ENCODE data around the gene FGGY. TPM values are rescaled to one million over a fixed set of nuclear protein-coding genes. Genes with fewer than 3 reads are reported as not detected.

FGGY gene
- total RNA-seq, 1 experiment from 2014 or later, result 16.2 TPM

- DNase-seq (ENCODE audit: low read depth), result no peak
These were observed 18.9 kb downstream of the FGGY start for GRCh38 chr1:59315529-59316463.

GRCh38 chr1:59316497-59317128 lies 19.7 kb downstream of the FGGY start:
- peak; percentile 95 for DNase-seq (ENCODE audit: low read depth)

DNA sequence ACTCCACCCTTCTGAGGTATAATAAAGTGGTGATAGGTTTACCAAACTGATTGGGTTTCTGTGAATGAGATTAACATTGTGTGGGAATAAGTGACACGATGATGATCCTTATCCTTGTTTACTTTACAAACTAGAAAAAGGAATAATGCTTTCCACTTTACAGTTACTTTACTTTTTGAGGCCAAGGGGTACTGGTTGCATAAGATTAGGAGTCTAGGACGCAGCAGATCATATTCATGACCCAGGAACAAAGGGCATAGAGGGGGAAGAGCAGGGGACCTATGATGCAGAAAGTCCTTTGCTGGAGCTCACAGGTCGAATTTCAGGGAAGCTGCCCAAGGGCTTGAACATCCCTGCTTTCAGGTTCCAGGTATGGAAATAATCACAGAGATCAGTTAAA lies 20.4 kb downstream of the FGGY start:
- DNase-seq (ENCODE audit: low read depth), result no peak

DNA sequence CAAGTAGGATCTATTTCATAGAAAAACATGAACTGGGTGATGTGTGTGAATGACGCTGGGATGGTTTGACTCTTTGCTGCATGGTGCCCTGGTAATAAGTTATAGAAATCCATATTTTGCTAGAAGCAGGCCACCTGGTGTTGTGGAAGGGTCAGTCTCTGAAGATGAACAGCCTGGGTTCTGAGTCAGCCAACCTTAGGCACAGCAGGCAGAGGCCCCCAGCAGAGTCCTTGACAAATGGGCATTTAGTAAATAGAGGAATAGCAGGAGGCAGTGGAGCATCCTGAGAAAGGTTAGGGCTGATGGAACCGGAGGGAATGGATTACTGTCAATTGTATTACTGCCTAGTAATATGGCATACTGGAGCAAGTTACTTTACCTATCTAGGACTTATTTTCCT lies 20.9 kb downstream of the FGGY start:
- DNase-seq (ENCODE audit: low read depth), result peak; percentile 80

GRCh38 chr1:59318271-59318860 lies 21.5 kb downstream of the FGGY start:
- DNase-seq (ENCODE audit: low read depth), result peak; percentile 50

DNA sequence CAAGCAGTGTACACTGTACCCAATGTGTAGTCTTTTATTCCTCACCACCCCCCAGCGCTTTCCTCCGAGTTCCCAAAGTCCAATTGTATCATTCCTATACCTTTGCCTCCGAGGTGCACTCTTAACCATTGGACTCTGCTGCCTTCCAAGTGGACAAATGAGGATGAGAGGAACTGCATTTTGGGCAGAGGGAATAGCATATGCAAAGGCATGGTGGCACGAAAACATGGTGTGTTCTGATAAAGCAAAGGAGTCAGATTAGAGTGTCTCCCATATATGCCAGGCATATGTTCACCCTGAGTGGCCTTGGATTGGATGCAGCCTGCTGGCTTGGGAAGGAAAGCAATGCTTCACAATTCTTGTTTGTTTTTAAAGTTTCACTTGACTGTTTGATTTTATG lies 25.5 kb downstream of the FGGY start:
- DNase-seq (ENCODE audit: low read depth), result no peak

- DNase-seq (ENCODE audit: low read depth), result no peak
These were observed 25.9 kb downstream of the FGGY start for GRCh38 chr1:59322814-59323213.

DNA sequence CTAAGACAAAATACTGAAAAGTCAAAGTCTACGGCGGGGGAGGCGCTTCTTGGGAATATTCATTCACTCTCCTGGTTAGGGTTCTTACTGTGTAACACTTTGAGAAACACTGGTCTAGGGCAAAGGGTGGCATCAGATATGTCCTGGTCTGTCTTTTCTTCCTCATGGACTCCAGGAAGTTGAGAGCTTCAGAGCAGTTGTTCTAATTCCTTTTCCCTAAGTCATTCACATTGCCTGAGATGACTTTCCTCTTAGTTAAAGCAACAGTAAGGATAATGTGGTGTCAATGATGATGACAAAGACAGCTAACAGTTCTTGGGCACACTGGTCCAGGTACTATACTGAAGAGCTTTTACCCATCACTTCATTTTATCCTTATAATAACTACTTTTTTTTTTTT lies 27.0 kb downstream of the FGGY start:
- DNase-seq (ENCODE audit: low read depth), result peak; percentile 71

DNA sequence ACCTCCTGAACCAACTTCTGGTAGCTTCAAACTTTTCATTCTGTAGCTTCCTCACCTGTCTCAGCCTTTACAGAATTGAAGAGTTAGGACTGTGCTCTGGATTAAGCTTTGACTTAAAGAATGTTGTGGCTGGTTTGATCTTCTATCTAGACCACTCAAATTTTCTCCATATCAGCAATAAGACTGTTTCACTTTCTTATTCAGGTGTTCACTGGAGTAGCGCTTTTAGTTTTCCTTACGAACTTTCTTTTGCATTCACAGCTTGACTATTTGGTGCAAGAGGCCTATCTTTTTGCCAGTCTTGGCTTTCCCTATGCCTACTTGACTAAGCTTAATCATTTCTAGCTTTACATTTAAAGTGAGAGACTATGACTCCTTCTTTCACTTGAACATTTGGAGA lies 31.5 kb downstream of the FGGY start:
- DNase-seq (ENCODE audit: low read depth), result no peak

GRCh38 chr1:59329412-59330053 lies 32.6 kb downstream of the FGGY start:
- DNase-seq (ENCODE audit: low read depth), result no peak

DNA sequence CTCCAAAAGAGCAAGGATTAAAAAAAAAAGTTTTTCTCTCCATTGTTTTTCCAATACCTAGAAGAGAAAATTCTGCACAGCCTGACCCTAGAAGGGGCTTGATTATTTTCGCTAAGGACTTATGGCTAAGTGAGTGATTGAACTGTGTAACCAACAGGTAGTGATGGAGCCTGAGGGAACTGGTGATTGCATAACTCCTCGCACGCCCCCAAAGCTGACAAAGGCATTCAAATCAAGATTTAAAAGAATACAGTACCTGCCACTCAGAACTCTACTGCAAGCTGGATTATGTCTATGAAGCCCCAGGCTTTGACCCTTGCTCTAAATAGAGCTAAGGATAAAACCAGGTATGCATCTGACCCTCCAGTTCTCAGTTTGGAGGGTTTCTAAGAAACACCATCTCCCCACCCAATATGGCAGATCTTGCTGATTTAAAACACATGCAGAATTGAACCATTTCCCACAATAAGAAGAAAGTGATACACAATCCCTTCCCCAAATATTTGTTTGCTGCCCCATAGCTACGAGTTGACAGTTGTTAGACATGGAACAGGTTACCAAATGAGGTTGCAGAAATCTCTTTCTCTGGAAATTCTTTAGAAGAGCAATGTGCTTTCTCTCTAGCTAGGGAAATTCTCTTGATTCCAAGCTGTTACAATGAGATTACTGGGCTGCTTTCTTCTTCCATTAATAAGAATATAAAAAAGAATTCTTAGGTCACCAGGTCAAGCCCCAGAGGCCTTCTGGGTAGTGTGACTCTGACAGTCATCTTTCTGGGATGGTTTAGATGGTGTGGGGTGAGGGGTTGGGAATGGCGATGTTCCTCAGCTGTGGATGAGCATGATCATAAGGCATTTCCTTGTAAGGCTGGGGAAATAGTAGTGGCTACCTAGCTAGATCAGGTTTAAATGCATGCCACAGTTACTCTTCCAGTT lies 35.1 kb downstream of the FGGY start:
- DNase-seq (ENCODE audit: low read depth), result no peak

GRCh38 chr1:59332983-59333382 lies 36.1 kb downstream of the FGGY start:
- DNase-seq (ENCODE audit: low read depth), result peak; percentile 81

DNA sequence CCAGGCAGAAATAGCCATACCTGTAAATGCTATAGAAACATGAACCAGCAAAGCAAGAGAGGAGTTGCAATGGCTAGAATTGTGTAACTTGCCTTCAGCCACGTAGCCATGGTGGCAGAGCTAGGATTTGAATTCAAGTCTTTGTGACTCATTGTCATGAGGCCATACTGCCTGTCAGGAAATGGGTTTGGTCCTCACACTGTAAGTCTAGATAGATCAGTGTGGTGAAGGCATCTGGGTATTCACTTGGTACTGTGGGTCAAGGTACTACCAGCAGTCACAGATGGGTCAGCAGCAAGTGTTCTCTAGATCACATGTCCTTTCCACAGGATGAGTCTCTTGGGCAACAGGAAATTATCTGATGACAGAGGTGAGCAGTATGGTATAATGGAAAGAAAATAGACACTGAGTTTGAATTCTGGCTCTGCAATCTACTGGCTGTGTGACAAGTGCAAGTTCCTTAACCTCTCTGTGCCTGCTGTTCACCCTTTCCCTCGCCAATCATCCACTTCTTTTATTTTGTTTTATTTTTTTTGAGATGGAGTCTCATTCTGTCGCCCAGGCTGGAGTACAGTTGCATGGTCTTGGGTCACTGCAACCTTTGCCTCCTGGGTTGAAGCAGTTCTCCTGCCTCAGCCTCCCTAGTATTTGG lies 36.9 kb downstream of the FGGY start:
- peak; percentile 17 for DNase-seq (ENCODE audit: low read depth)

- DNase-seq (ENCODE audit: low read depth), result no peak
These were observed 43.8 kb downstream of the FGGY start for GRCh38 chr1:59340411-59341307.

DNA sequence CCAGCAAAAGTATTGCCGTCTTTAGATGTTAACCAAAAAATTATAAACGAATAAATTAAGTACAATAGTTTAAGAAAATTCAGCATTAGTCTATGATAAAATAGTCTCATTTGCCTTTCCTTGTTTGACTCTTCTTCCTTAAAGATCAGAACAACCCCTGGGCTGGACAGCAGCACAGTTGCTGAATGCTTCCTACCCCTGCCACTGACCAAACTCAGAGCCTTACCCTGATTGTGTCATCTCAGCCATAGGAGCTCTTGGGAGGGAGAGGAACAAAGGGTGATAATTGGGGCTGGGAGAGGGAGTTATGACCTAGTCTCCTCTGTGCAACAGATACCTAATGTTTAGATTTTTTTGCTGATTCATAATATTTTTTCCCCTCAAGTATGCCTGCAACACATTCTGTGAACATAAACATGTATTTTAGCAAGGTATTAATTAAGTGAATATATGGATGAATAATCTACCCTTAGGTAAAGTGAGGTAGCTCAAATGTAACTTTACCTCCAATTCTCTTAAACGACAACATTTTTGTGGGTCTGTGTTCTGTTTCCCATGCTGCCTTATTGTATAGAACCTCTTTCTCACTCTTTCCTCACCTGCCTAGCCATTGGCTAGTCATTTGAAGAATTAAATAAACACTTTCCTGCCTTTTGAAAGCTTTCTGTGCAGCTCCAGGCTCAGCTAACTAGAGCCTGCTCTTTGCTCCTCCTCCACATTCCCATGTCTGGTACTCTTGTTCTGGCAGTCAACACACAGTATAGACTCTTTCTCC lies 46.1 kb downstream of the FGGY start:
- no peak for DNase-seq (ENCODE audit: low read depth)

GRCh38 chr1:59343576-59343840 lies 46.6 kb downstream of the FGGY start:
- DNase-seq (ENCODE audit: low read depth), result no peak

DNA sequence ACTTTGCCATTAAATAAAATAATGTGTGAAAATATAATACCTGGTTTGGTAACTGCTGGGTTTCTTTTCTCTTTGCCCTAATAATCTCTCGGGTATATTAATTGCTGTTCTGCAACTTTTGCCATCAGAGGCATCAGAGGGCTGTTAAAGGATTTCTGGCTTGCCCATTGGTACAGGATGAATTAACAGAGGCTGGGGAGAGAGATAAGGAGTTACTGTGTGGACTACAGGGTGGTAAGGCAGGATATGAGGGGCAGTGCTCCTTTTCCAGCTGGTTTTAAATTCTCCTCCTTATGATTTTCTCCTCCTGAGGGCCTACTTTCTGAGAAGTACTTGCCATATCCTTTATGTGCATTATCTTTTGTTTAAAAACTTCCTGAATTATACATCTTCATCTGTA lies 48.3 kb downstream of the FGGY start:
- no peak for DNase-seq (ENCODE audit: low read depth)

DNA sequence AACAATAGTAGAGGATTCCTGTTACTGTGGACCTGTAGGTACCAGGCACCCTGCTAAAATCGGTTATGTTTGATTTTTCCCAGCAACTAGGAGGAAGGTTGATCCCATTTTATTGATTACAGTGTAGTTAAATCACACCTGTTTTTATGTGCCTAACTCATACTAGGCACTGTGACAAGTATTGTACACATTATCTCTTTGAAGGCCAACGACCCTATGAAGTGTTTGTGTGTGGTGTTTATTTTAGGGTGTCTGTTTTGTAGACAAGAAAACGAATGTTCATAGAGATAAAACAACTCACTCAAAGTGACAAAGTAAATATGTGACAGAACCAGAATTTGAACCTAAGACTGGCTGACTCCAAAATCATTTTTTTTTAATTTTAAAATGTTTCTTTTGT lies 49.5 kb downstream of the FGGY start:
- DNase-seq (ENCODE audit: low read depth), result no peak

DNA sequence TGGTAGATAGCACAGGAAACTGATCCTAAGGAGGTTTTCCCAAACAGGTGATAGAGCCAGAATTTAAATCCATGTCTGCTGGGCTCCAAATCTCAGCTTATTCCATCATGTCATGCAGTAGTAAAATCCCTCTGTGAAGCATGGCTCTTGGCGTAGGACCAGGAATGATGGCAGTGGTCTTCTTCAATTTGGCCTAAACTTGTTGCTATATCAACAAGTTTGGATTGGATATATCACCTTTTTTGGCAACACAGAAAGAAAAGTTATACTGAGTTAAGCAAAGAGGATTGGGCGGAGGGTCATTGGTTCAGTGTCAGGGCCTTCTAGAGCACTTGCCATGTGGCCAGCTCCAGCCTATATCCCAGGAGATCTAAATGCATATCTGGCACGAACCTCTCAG lies 52.2 kb downstream of the FGGY start:
- DNase-seq (ENCODE audit: low read depth), result no peak
